ENCODE results near the gene TBC1D14. TPM values are rescaled to one million over a fixed set of nuclear protein-coding genes. Genes with fewer than 3 reads are reported as not detected.
A peak's percentile ranks its signal among the peaks of the same experiment; 100 is the strongest.

The TBC1D14 gene
- total and polyA plus RNA-seq, 9 of the 15 experiments (the other 6 are each of a cell fraction or from before 2014, with no cell fraction given): 2.1 to 59.6 (median 44.8) TPM

- TF ChIP-seq ATF2 (CRISPR knock-in tag; IDR thresholded peaks at IDR 0.05) (no peak), CTBP1 (IDR thresholded peaks at IDR 0.05; ENCODE audit: borderline replicate concordance) (peak; percentile 75), AFF1 (IDR thresholded peaks at IDR 0.05; ENCODE audit: low read depth in 1 of 2, partially characterized antibody in 2 of 2) (no peak), ZNF518B (CRISPR knock-in tag; IDR thresholded peaks at IDR 0.05) (no peak), ASH1L (IDR thresholded peaks at IDR 0.05; ENCODE audit: borderline replicate concordance, low read depth, partially characterized antibody) (no peak), USF2 (CRISPR knock-in tag; IDR thresholded peaks at IDR 0.05) (no peak), ZBTB8A (IDR thresholded peaks at IDR 0.05; ENCODE audit: partially characterized antibody) (no peak), ZBED1 (IDR thresholded peaks at IDR 0.05) (no peak), HMBOX1 (IDR thresholded peaks at IDR 0.05) (no peak), STAG1 (CRISPR knock-in tag; IDR thresholded peaks at IDR 0.05; ENCODE audit: borderline replicate concordance) (no peak), CREB1 (IDR thresholded peaks at IDR 0.05) (no peak), CREB1 (CRISPR knock-in tag; IDR thresholded peaks at IDR 0.05) (no peak), MYC (IDR thresholded peaks at IDR 0.05; ENCODE audit: low read depth, low read length) (no peak), MYC (CRISPR knock-in tag; IDR thresholded peaks at IDR 0.05; ENCODE audit: borderline replicate concordance, low read depth) (no peak), CBX8 (IDR thresholded peaks at IDR 0.05; ENCODE audit: borderline replicate concordance, extremely low read depth, low read depth, low read length, poor library complexity, severe bottlenecking) (no peak), TOE1 (IDR thresholded peaks at IDR 0.05; ENCODE audit: borderline replicate concordance) (no peak), TOE1 (CRISPR knock-in tag; IDR thresholded peaks at IDR 0.05; ENCODE audit: borderline replicate concordance, low read depth) (no peak)
These were observed 32.7 kb downstream of the TBC1D14 start (continued) for GRCh38 chr4:6942238-6942800.

Data from K562 (cell line).